DND-41 (cell line): ENCODE measurements around the gene GATD1.

Experiments
- ATAC-seq: fragments of 200-7000 bp; cut with Tn5 transposase; 3 replicates; pipeline ENCODE4 v1.9.1; 2021; ENCODE audit warnings: low read depth; ENCODE audit not compliant: insufficient read depth
- DNase-seq: peaks from one replicate; pipeline ENCODE4 v3.0.0-alpha.2; 2020
- H2AFZ ChIP-seq: 2 replicates; pipeline ENCODE4 v1.6.0; 2012; ENCODE audit warnings: low read depth, low read length
- H3K27ac ChIP-seq: 2 replicates; pipeline ENCODE4 v1.5.1; 2012; ENCODE audit warnings: low read length, inconsistent platforms
- H3K27me3 ChIP-seq: fragments of 200-600 bp; sonication (generic); 2 replicates; pipeline ENCODE4 v1.6.0; 2012; ENCODE audit warnings: low read length, mild to moderate bottlenecking, inconsistent platforms; ENCODE audit not compliant: insufficient read depth, poor library complexity
- H3K36me3 ChIP-seq: 2 replicates; pipeline ENCODE4 v1.5.1; 2012; ENCODE audit warnings: low read length, inconsistent platforms; ENCODE audit not compliant: insufficient read depth
- H3K4me1 ChIP-seq: 2 replicates; pipeline ENCODE4 v1.5.1; 2012; ENCODE audit warnings: mild to moderate bottlenecking, low read length; ENCODE audit not compliant: insufficient read depth
- H3K4me2 ChIP-seq: 2 replicates; pipeline ENCODE4 v1.6.0; 2012; ENCODE audit warnings: mild to moderate bottlenecking, moderate library complexity, low read length, inconsistent platforms; ENCODE audit not compliant: insufficient read depth
- H3K4me3 ChIP-seq, 2 experiments: fragments of 200-600 bp in 1 of 2; shearing (Covaris generic) in 1 of 2; 2 replicates each; pipeline ENCODE4 v1.5.1; 2012 to 2016; ENCODE audit warnings: inconsistent platforms in 2 of 2, low read length in 2 of 2, mild to moderate bottlenecking in 2 of 2, low read depth in 1 of 2, moderate library complexity in 1 of 2
- H3K79me2 ChIP-seq: 2 replicates; pipeline ENCODE4 v1.6.0; 2012; ENCODE audit warnings: low read length, inconsistent platforms; ENCODE audit not compliant: insufficient read depth
- H3K9ac ChIP-seq: 2 replicates; pipeline ENCODE4 v1.6.0; 2012; ENCODE audit warnings: low read depth, mild to moderate bottlenecking, inconsistent platforms, low read length, moderate library complexity
- H3K9me3 ChIP-seq: 2 replicates; pipeline ENCODE4 v1.5.1; 2012; ENCODE audit warnings: low read length, moderate library complexity, mild to moderate bottlenecking, inconsistent platforms; ENCODE audit not compliant: insufficient read depth, severe bottlenecking
- H4K20me1 ChIP-seq: 2 replicates; pipeline ENCODE4 v1.6.0; 2012; ENCODE audit warnings: low read length; ENCODE audit not compliant: insufficient read depth
- CTCF ChIP-seq: IDR thresholded peaks from 2 replicates; pipeline ENCODE4 v1.5.1; 2012; ENCODE audit warnings: borderline replicate concordance, low read length, moderate library complexity, mild to moderate bottlenecking; ENCODE audit not compliant: poor library complexity, severe bottlenecking; ENCODE audit errors: extremely low read depth
- EZH2 ChIP-seq: IDR thresholded peaks from 3 replicates; pipeline ENCODE4 v1.6.1; 2012; ENCODE audit warnings: borderline replicate concordance, low read depth, mild to moderate bottlenecking, moderate library complexity, low read length, inconsistent platforms; ENCODE audit not compliant: severe bottlenecking

GATD1 gene

GRCh38 chr11:825366-826226, 48.3 kb upstream of the GATD1 start:
- peak overlapping the region; percentile 80 for H3K4me2 ChIP-seq
- no peak overlapping the region for H3K27ac ChIP-seq
- H3K79me2 ChIP-seq: peaks cover 14% of the 10 kb centered on the region
- DNase-seq (no peak), ATAC-seq (no peak)
- no peak for TF ChIP-seq CTCF
- no peak for TF ChIP-seq EZH2
- no peak overlapping the region for H2AFZ ChIP-seq
- H3K9me3 ChIP-seq: no peaks in the 10 kb centered on the region
- peaks cover 41% of the 10 kb centered on the region for H3K27me3 ChIP-seq
- no peak overlapping the region for H3K4me3 ChIP-seq
- H3K9ac ChIP-seq: no peak overlapping the region
- peaks cover 30% of the 10 kb centered on the region for H3K4me1 ChIP-seq
- peaks cover 41% of the 10 kb centered on the region for H4K20me1 ChIP-seq
- H3K36me3 ChIP-seq: peaks cover 39% of the 10 kb centered on the region

GRCh38 chr11:824942-825341, 47.7 kb upstream of the GATD1 start:
- H3K4me3 ChIP-seq: no peak overlapping the region
- peaks cover 46% of the 10 kb centered on the region for H4K20me1 ChIP-seq
- H3K4me1 ChIP-seq: peaks cover 37% of the 10 kb centered on the region
- no peak overlapping the region for H3K9ac ChIP-seq
- peaks cover 20% of the 10 kb centered on the region for H3K79me2 ChIP-seq
- ATAC-seq (no peak), DNase-seq (no peak)
- peaks cover 40% of the 10 kb centered on the region for H3K27me3 ChIP-seq
- H2AFZ ChIP-seq: no peak overlapping the region
- H3K4me2 ChIP-seq: no peak overlapping the region
- H3K9me3 ChIP-seq: no peaks in the 10 kb centered on the region
- TF ChIP-seq CTCF: no peak
- TF ChIP-seq EZH2: no peak
- H3K36me3 ChIP-seq: peaks cover 39% of the 10 kb centered on the region
- H3K27ac ChIP-seq: no peak overlapping the region

GRCh38 chr11:824292-824880, 47.1 kb upstream of the GATD1 start:
- Histone ChIP-seq H3K9me3 (no peaks in the 10 kb centered on the region), H3K27ac (no peak overlapping the region), H3K4me3 (no peak overlapping the region), H3K9ac (no peak overlapping the region), H3K79me2 (peaks cover 23% of the 10 kb centered on the region), H3K27me3 (peaks cover 35% of the 10 kb centered on the region), H3K4me1 (peaks cover 38% of the 10 kb centered on the region), H4K20me1 (peaks cover 46% of the 10 kb centered on the region), H3K4me2 (no peak overlapping the region), H2AFZ (no peak overlapping the region), H3K36me3 (peaks cover 39% of the 10 kb centered on the region)
- ATAC-seq (no peak), DNase-seq (no peak)
- TF ChIP-seq EZH2 (no peak), CTCF (no peak)
